GM10266 (cell line): ENCODE results near the gene PTGES.
A peak's percentile ranks its signal among the peaks of the same experiment; 100 is the strongest.
"Not testable (repeated sequence)": the region's sequence is repeated elsewhere in the genome, so short reads cannot be mapped to it uniquely, and the experiment has no call there.

Experiments used
- DNase-seq: peaks from one replicate; pipeline ENCODE4 v3.0.0; 2012; ENCODE audit errors: extremely low spot score
- TF ChIP-seq, protein P1 (sequence below): IDR thresholded peaks from 2 replicates; pipeline ENCODE4 v1.5.1; 2012; ENCODE audit warnings: mild to moderate bottlenecking, low read depth; ENCODE audit not compliant: control insufficient read depth, insufficient read depth; ENCODE audit errors: missing control alignments

Gene PTGES

DNA sequence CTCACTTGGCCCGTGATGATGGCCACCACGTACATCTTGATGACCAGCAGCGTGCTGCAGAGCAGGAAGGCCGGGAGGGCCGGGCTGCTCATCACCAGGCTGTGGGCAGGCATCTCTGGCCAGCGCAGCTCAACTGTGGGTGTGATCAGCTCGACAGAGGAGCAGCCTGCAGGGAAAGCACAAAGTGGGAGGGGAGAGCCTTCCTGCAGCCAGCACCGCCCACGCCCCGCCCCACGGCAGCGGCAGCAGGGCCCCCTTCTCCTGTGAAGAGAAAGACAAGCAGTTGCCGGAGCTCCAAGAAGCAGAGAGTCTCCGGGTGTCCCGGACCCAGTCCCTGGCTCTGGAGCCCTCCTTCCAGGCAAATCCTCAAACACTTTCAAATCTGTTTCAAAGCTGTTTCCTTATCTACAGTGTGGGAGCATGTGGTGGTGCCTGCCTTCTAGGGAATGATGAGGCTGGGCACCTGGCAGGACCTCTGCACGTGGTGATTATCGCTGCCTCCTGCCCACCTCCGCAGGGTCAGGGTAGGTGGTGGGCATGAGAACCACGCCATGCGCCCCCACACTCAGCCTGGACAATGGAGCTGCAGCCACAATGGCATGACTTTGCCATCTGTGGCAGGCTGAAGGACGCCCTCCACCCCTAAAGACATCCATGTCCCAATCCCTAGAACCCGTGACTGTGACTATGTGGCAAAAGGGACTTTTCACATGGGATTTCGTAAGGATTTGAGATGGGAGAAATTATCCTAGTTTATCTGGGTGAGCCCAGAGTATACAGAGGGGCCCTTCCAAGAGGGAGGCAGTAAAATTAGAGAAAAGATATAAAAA, at the start of gene PTGES:
Gene PTGES, minus strand, starts transcription at position 143 of the 830 bp plus-strand sequence. Its CDS starts 30 bp downstream, at position 113.
- peak; percentile 40 for DNase-seq
- TF ChIP-seq, protein P1, sequence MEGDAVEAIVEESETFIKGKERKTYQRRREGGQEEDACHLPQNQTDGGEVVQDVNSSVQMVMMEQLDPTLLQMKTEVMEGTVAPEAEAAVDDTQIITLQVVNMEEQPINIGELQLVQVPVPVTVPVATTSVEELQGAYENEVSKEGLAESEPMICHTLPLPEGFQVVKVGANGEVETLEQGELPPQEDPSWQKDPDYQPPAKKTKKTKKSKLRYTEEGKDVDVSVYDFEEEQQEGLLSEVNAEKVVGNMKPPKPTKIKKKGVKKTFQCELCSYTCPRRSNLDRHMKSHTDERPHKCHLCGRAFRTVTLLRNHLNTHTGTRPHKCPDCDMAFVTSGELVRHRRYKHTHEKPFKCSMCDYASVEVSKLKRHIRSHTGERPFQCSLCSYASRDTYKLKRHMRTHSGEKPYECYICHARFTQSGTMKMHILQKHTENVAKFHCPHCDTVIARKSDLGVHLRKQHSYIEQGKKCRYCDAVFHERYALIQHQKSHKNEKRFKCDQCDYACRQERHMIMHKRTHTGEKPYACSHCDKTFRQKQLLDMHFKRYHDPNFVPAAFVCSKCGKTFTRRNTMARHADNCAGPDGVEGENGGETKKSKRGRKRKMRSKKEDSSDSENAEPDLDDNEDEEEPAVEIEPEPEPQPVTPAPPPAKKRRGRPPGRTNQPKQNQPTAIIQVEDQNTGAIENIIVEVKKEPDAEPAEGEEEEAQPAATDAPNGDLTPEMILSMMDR, result no peak

DNA sequence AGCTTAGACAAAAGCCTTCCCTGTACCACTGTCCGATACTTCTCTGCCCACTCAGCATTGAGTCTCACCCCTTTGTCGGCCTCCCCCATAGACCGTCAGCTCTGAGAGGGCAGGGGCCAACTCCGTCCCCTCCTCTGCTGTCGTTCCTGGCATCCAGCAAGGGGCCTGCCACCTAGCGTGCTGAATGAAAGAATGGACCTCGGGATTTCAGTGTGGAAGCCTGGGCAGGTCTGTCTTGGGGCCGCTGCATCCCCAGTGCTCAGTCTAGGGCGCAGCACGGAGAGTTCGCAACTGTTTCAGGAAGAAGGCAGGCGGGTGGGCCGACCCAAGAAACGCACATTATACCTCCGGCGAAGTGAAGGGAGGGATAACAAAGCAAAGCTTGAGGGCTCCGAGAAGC, 48.7 kb upstream of the PTGES start:
- no peak for DNase-seq
- TF ChIP-seq, protein P1, result no peak

DNA sequence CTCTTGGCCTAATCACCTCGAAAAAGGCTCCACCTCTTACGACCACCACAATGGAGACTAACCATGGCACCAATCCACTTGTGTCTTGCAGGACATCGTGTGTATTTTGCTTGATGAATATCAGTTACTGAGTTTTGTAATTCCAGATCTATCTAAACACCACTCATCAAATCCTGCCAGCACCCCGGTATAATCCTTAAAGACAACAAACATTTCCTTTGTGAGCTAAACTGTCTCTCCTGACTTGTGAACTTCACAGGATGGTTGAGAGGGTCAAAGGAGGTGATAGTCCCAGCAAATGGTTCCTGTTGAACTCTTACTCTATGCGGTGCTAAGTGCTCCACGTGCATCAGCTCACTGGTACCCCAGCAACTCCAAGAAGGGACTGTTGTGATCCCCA, 46.1 kb upstream of the PTGES start:
- DNase-seq, result no peak
- TF ChIP-seq, protein P1, result no peak

DNA sequence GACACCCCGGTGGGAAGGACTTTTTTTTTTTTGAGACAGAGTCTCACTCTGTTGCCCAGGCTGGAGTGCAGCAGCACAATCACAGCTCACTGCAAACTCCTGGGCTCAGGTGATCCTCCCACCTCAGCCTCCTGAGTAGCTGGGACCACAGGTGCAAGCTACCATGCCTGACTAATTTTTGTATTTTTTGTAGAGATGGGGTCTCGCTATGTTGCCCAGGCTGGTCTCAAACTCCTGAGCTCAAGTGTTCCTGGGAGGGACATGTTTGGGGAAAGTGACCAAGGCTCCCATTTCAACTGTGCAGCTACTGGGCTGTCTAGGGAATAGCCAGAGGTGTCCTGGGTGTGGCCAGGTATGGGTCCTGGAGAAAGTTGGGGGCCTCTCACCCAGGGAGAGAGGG, 43.2 kb upstream of the PTGES start:
- DNase-seq, result not testable (repeated sequence)

DNA sequence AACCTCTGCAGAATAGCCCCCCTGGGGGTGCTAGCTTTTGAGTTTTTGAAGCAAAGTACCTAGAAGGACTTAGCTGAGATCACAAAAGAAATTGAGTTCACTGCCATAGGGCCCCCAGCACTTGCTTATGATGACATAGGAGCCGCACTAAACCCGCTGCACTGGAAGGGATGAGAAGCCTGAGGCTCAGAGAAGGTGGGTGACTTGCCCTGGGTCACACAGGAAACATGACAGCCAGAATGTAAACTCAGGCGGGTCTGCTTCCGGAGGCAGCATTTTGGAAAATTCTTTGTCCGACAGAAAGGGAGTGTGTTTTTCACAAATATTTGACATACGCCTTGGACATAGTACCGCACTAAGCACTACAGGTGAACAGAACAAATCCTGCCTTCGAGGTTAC, 41.7 kb upstream of the PTGES start:
- no peak for DNase-seq
- TF ChIP-seq, protein P1, result no peak

DNA sequence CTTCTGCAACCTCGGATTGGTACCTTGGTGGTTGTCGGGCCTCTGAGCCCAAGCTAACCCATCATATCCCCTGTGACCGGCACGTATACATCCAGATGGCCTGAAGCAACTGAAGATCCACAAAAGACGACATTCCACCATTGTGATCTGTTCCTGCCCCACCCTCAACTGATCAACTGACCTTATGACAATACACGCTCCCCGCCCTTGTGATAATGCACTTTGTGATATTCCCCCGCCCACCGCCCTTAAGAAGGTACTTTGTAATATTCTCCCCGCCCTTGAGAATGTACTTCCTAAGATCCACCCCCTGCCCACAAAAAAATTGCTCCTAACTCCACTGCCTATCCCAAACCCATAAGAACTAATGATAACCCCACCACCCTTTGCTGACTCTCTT, 33.6 kb upstream of the PTGES start:
- TF ChIP-seq, protein P1, result no peak
- DNase-seq, result no peak

DNA sequence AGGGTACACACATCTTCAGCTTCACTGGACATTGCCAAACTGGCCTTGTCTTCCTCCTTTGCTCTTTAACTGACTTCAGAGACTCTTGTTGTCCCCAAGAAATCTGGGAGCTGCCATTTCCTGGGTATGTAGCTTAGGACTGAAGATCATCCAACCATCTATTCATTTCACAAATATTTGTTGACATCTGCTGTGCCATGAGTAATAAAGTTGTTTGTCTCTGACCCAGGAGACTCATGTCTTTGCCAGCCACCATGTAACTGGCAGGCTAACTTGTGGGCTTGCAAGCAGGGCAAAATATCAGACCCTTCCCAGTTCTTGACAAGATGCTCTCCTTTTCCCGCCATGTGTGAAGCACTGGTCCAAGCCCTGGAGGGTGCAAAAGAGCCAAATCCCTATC, 33.0 kb upstream of the PTGES start:
- TF ChIP-seq, protein P1, result no peak
- DNase-seq, result no peak

- DNase-seq, result not testable (repeated sequence)
Observed at GRCh38 chr9:129784970-129785369, 32.1 kb upstream of the PTGES start.
